BLaER1 (cell line): ENCODE data around the gene ZNF24.
A peak's percentile ranks its signal among the peaks of the same experiment; 100 is the strongest.

Experiments
- H3K27ac ChIP-seq: shearing (Covaris generic); formaldehyde crosslinking; 2 replicates; pipeline ENCODE4 v1.8.1; 2022
- H3K27me3 ChIP-seq: shearing (Covaris generic); formaldehyde crosslinking; 2 replicates; pipeline ENCODE4 v1.8.1; 2022
- H3K36me3 ChIP-seq: shearing (Covaris generic); formaldehyde crosslinking; 2 replicates; pipeline ENCODE4 v1.8.1; 2022
- H3K4me1 ChIP-seq: shearing (Covaris generic); formaldehyde crosslinking; 2 replicates; pipeline ENCODE4 v1.8.1; 2022
- H3K4me2 ChIP-seq: shearing (Covaris generic); formaldehyde crosslinking; 2 replicates; pipeline ENCODE4 v1.8.1; 2022
- H3K4me3 ChIP-seq: shearing (Covaris generic); formaldehyde crosslinking; 2 replicates; pipeline ENCODE4 v1.8.1; 2022
- H3K9ac ChIP-seq: shearing (Covaris generic); formaldehyde crosslinking; 2 replicates; pipeline ENCODE4 v1.8.1; 2022
- H3K9me3 ChIP-seq: shearing (Covaris generic); formaldehyde crosslinking; 2 replicates; pipeline ENCODE4 v1.8.1; 2022
- H4K20me1 ChIP-seq: shearing (Covaris generic); formaldehyde crosslinking; 2 replicates; pipeline ENCODE4 v1.8.1; 2022
- Cebpa-rat ChIP-seq: shearing (Covaris generic); IDR thresholded peaks from 2 replicates; pipeline ENCODE4 v1.8.1; 2022

The ZNF24 gene

GRCh38 chr18:35377875-35378573, 33.8 kb upstream of the ZNF24 start:
- Histone ChIP-seq H3K27me3 (peaks cover 10% of the 10 kb centered on the region), H3K9ac (no peak overlapping the region), H3K9me3 (no peaks in the 10 kb centered on the region), H3K36me3 (no peaks in the 10 kb centered on the region), H3K4me2 (peak overlapping the region; percentile 96; the same call in 1 of the 2 replicates), H3K27ac (no peak overlapping the region), H3K4me1 (peaks cover 15% of the 10 kb centered on the region), H3K4me3 (no peak overlapping the region), H4K20me1 (no peaks in the 10 kb centered on the region)
- no peak for TF ChIP-seq Cebpa-rat

GRCh38 chr18:35376742-35377695, 32.8 kb upstream of the ZNF24 start, which contains the start of gene ZNF396:
ZNF396 (minus strand) TSS chr18:35377337; CDS start chr18:35374292, 3,045 bp downstream.
- H3K36me3 ChIP-seq: no peaks in the 10 kb centered on the region
- H3K27ac ChIP-seq: 0 out of 2 replicates have a peak within 1 kb of the TSS, but pooled peaks have one; percentile 28
- no peaks in the 10 kb centered on the region for H4K20me1 ChIP-seq
- H3K4me2 ChIP-seq: peak within 1 kb of the TSS; percentile 96
- no peak for TF ChIP-seq Cebpa-rat
- H3K9ac ChIP-seq: peak within 1 kb of the TSS; percentile 69; the same call in 1 of the 2 replicates
- peaks cover 15% of the 10 kb centered on the region for H3K4me1 ChIP-seq
- peak within 1 kb of the TSS; percentile 78 for H3K4me3 ChIP-seq
- H3K27me3 ChIP-seq: peaks cover 10% of the 10 kb centered on the region
- H3K9me3 ChIP-seq: no peaks in the 10 kb centered on the region

GRCh38 chr18:35376393-35376741, 32.1 kb upstream of the ZNF24 start:
- no peaks in the 10 kb centered on the region for H3K9me3 ChIP-seq
- peaks cover 10% of the 10 kb centered on the region for H3K27me3 ChIP-seq
- peak overlapping the region; percentile 96 for H3K4me2 ChIP-seq
- H3K27ac ChIP-seq: no peak overlapping the region
- peak overlapping the region; percentile 78 for H3K4me3 ChIP-seq
- H3K36me3 ChIP-seq: no peaks in the 10 kb centered on the region
- peak overlapping the region; percentile 69; the same call in 1 of the 2 replicates for H3K9ac ChIP-seq
- H3K4me1 ChIP-seq: peaks cover 15% of the 10 kb centered on the region
- TF ChIP-seq Cebpa-rat: no peak
- no peaks in the 10 kb centered on the region for H4K20me1 ChIP-seq

- Histone ChIP-seq H3K4me2 (no peak overlapping the region), H4K20me1 (no peaks in the 10 kb centered on the region), H3K27me3 (peaks cover 10% of the 10 kb centered on the region), H3K36me3 (no peaks in the 10 kb centered on the region), H3K9me3 (no peaks in the 10 kb centered on the region), H3K4me3 (no peak overlapping the region), H3K27ac (no peak overlapping the region), H3K9ac (no peak overlapping the region), H3K4me1 (peaks cover 15% of the 10 kb centered on the region)
- TF ChIP-seq Cebpa-rat: no peak
Measured at GRCh38 chr18:35374708-35375107, 30.5 kb upstream of the ZNF24 start.

GRCh38 chr18:35371412-35372195, 27.4 kb upstream of the ZNF24 start:
- Histone ChIP-seq H3K27ac (no peak overlapping the region), H3K9ac (no peak overlapping the region), H4K20me1 (no peaks in the 10 kb centered on the region), H3K9me3 (no peaks in the 10 kb centered on the region), H3K4me2 (no peak overlapping the region), H3K4me1 (peaks cover 4% of the 10 kb centered on the region; the same call in 1 of the 2 replicates), H3K36me3 (no peaks in the 10 kb centered on the region), H3K4me3 (no peak overlapping the region), H3K27me3 (peaks cover 5% of the 10 kb centered on the region)
- no peak for TF ChIP-seq Cebpa-rat

- no peak for TF ChIP-seq Cebpa-rat
- Histone ChIP-seq H3K27me3 (no peaks in the 10 kb centered on the region), H3K4me3 (no peak overlapping the region), H3K9me3 (no peaks in the 10 kb centered on the region), H3K4me2 (no peak overlapping the region), H3K4me1 (no peaks in the 10 kb centered on the region), H3K27ac (no peak overlapping the region), H3K9ac (no peak overlapping the region), H3K36me3 (no peaks in the 10 kb centered on the region), H4K20me1 (no peaks in the 10 kb centered on the region)
Measured at GRCh38 chr18:35369126-35369525, 24.9 kb upstream of the ZNF24 start.

GRCh38 chr18:35368595-35368994, 24.4 kb upstream of the ZNF24 start:
- TF ChIP-seq Cebpa-rat: no peak
- Histone ChIP-seq H3K4me1 (no peaks in the 10 kb centered on the region), H4K20me1 (no peaks in the 10 kb centered on the region)

GRCh38 chr18:35362531-35362930, 18.3 kb upstream of the ZNF24 start:
- Histone ChIP-seq H3K9me3 (no peaks in the 10 kb centered on the region), H4K20me1 (no peaks in the 10 kb centered on the region), H3K4me2 (no peak overlapping the region), H3K27me3 (no peaks in the 10 kb centered on the region), H3K27ac (no peak overlapping the region), H3K4me3 (no peak overlapping the region), H3K4me1 (no peaks in the 10 kb centered on the region), H3K36me3 (no peaks in the 10 kb centered on the region), H3K9ac (no peak overlapping the region)
- TF ChIP-seq Cebpa-rat: no peak

More at GRCh38 chr18:35368595-35368994, 24.4 kb upstream of the ZNF24 start:
- Histone ChIP-seq H3K9ac (no peak overlapping the region), H3K4me3 (no peak overlapping the region), H3K27me3 (no peaks in the 10 kb centered on the region), H3K4me2 (no peak overlapping the region), H3K36me3 (no peaks in the 10 kb centered on the region), H3K9me3 (no peaks in the 10 kb centered on the region), H3K27ac (no peak overlapping the region)

GRCh38 chr18:35361570-35362321, 17.5 kb upstream of the ZNF24 start:
- no peak overlapping the region for H3K9ac ChIP-seq
- no peak for TF ChIP-seq Cebpa-rat

More at GRCh38 chr18:35361570-35362321, 17.5 kb upstream of the ZNF24 start:
- Histone ChIP-seq H3K4me1 (no peaks in the 10 kb centered on the region), H3K27me3 (no peaks in the 10 kb centered on the region), H4K20me1 (no peaks in the 10 kb centered on the region), H3K9me3 (no peaks in the 10 kb centered on the region), H3K4me2 (no peak overlapping the region), H3K27ac (no peak overlapping the region), H3K36me3 (no peaks in the 10 kb centered on the region), H3K4me3 (no peak overlapping the region)
